ENCODE data around the gene HYI. TPM values are rescaled to one million over a fixed set of nuclear protein-coding genes. Genes with fewer than 3 reads are reported as not detected.

The HYI gene
- total and polyA plus RNA-seq, 2 of the 8 experiments (the other 6 are each of a cell fraction or from before 2014, with no cell fraction given) = 14.4 to 17.7 TPM

DNA sequence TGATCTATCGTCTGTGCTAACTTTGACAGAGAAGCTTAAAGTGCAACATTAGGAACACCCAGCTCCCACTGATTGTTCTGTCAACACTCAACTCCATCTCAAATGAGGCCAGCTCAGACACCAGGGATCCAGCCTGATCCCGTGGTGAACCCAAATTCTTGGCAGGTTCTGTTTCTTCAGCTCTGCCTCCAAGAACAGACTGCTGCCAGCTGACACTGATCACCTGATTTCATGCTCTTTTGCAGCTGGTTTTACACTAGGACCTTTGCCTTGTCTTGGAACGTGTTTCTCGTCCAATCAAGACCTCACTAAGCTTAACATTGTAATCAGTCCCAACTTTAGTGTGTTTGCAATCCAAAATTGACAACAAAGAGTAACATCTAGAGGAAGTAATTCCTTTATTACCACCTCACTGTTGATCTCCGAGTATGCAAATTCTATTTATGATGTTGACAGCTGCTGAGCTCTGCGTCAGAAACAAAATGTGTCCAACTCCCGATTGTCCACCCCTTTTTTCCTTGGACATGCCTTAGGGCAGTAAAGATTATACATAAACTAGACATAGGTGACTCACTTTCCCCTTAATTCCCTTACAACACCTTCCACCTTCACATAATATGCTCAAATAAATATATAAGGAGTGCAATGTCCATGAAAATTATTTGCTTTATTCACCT lies 1.6 kb upstream of the HYI start (continued):
- TF ChIP-seq ATF2 (IDR thresholded peaks at IDR 0.05; ENCODE audit: low read length) = no peak
- no peak for TF ChIP-seq EZH2 (IDR thresholded peaks at IDR 0.05; ENCODE audit: low read depth, low read length, severe bottlenecking)
- TF ChIP-seq TBP (IDR thresholded peaks at IDR 0.05; ENCODE audit: low read depth, low read length) = no peak
- TF ChIP-seq, protein P1, sequence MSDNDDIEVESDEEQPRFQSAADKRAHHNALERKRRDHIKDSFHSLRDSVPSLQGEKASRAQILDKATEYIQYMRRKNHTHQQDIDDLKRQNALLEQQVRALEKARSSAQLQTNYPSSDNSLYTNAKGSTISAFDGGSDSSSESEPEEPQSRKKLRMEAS (IDR thresholded peaks at IDR 0.05) = no peak
- no peak for TF ChIP-seq POLR2AphosphoS5 (IDR thresholded peaks at IDR 0.05; ENCODE audit: low read depth, low read length)
- TF ChIP-seq TAF7 (optimal IDR thresholded peaks at IDR 0.05; ENCODE audit: borderline replicate concordance, low read depth, low read length) = no peak
